ENCODE results near the gene TCN2. TPM values are rescaled to one million over a fixed set of nuclear protein-coding genes. Genes with fewer than 3 reads are reported as not detected.
"Not testable (repeated sequence)": the region's sequence is repeated elsewhere in the genome, so short reads cannot be mapped to it uniquely, and the experiment has no call there.

TCN2 gene
- total RNA-seq, 2 donors from 2014 or later: 28.7 to 38.2 TPM

- Histone ChIP-seq H3K4me1 (peaks cover 0 to 5% of the 10 kb centered on the region in 2 donors), H3K9me3 (no peaks in the 10 kb centered on the region), H3K4me3 (no peak overlapping the region), H3K27ac (no peak overlapping the region), H3K36me3 (no peaks in the 10 kb centered on the region), H3K27me3 (no peaks in the 10 kb centered on the region)
- TF ChIP-seq CTCF (IDR thresholded peaks at IDR 0.05): no peak
- DNase-seq (ENCODE audit: low spot score): no peak
These were observed 21.5 kb downstream of the TCN2 start for GRCh38 chr22:30628491-30628890.

GRCh38 chr22:30631469-30631868 lies 24.5 kb downstream of the TCN2 start:
- H3K27ac ChIP-seq; DNase-seq (ENCODE audit: low spot score): not testable (repeated sequence)

GRCh38 chr22:30634471-30635233 lies 27.7 kb downstream of the TCN2 start:
- Histone ChIP-seq H3K27ac (peak overlapping the region; percentile 93 to 94), H3K4me1 (peaks cover 0 to 33% of the 10 kb centered on the region in 2 donors), H3K9me3 (no peaks in the 10 kb centered on the region), H3K36me3 (no peaks in the 10 kb centered on the region), H3K4me3 (peak overlapping the region; percentile 60 to 77), H3K27me3 (no peaks in the 10 kb centered on the region)
- peak; percentile 91 to 99 for TF ChIP-seq CTCF (IDR thresholded peaks at IDR 0.05)
- DNase-seq (ENCODE audit: low spot score): peak; percentile 94

More at GRCh38 chr22:30631469-30631868, 24.5 kb downstream of the TCN2 start:
- peaks cover 0 to 25% of the 10 kb centered on the region in 2 donors for H3K4me1 ChIP-seq
- not testable (repeated sequence) for H3K27me3 ChIP-seq, H3K9me3 ChIP-seq, H3K36me3 ChIP-seq, H3K4me3 ChIP-seq

GRCh38 chr22:30635273-30636225 lies 28.6 kb downstream of the TCN2 start, which contains the start of gene SLC35E4:
TSS of gene SLC35E4 (plus strand) at chr22:30635781. CDS start at chr22:30636451, 670 bp downstream.
- Histone ChIP-seq H3K4me3 (peak within 1 kb of the TSS; percentile 60 to 77), H3K4me1 (peaks cover 0 to 36% of the 10 kb centered on the region in 2 donors), H3K27ac (peak within 1 kb of the TSS; percentile 93 to 94), H3K27me3 (no peaks in the 10 kb centered on the region), H3K9me3 (no peaks in the 10 kb centered on the region), H3K36me3 (no peaks in the 10 kb centered on the region)
- DNase-seq (ENCODE audit: low spot score): peak; percentile 92
- no peak for TF ChIP-seq CTCF (IDR thresholded peaks at IDR 0.05)

GRCh38 chr22:30636226-30637077 lies 29.5 kb downstream of the TCN2 start:
- no peak for DNase-seq (ENCODE audit: low spot score)
- H3K9me3 ChIP-seq: no peaks in the 10 kb centered on the region
- H3K27ac ChIP-seq: peak overlapping the region; percentile 93 to 94
- peaks cover 0 to 44% of the 10 kb centered on the region in 2 donors for H3K4me1 ChIP-seq
- H3K4me3 ChIP-seq: peak overlapping the region; percentile 60 to 77
- TF ChIP-seq CTCF (IDR thresholded peaks at IDR 0.05): no peak
- H3K36me3 ChIP-seq: no peaks in the 10 kb centered on the region
- H3K27me3 ChIP-seq: no peaks in the 10 kb centered on the region
